HepG2 (cell line): ENCODE results near the gene SEC14L2. TPM values are rescaled to one million over a fixed set of nuclear protein-coding genes. Genes with fewer than 3 reads are reported as not detected.

Experiments
- ATAC-seq: fragments of 200-7000 bp; cut with Tn5 transposase; 3 replicates; pipeline ENCODE4 v1.9.1; 2020; ENCODE audit warnings: mild to moderate bottlenecking, moderate library complexity
- BruUV-seq: library from RNA; stranded (reverse); fragments of 400-500 nt; replicated peaks from 2 replicates; lab custom pipeline; 2021; lab: Mats Ljungman, UMichigan
- CTCF ChIA-PET: fragments of 300-600 bp; formaldehyde crosslinking; extraction: SDS; loops from one replicate; lab custom pipeline; 2021; ENCODE audit warnings: low total read pairs, inconsistent platforms, low intra/inter-chr PET ratio; lab: Yijun Ruan, JAX
- POLR2A ChIA-PET: fragments of 350-600 bp; sonication (Branson Sonifier 250); formaldehyde crosslinking; loops from one replicate; lab custom pipeline; 2020; ENCODE audit warnings: antibody characterized with exemption, inconsistent platforms; lab: Yijun Ruan, JAX
- DNase-seq: peaks from one replicate; pipeline ENCODE4 v3.0.0-alpha.2; 2015; ENCODE audit warnings: low spot score
- FAIRE-seq: peaks from 3 replicates; lab custom pipeline; 2011; peaks lifted over from hg19 to GRCh38; lab: Jason Lieb, UNC
- H2AFZ ChIP-seq: one replicate; pipeline ENCODE4 v1.6.1; 2011; ENCODE audit warnings: low read length, inconsistent platforms
- H3K27ac ChIP-seq: fragments of 300-600 bp; 3 replicates; pipeline ENCODE4 v1.8.0; 2011; ENCODE audit warnings: mixed run types, mild to moderate bottlenecking, mixed read lengths, low read length, inconsistent platforms; ENCODE audit not compliant: insufficient read depth; ENCODE audit errors: extremely low read length
- H3K27me3 ChIP-seq, 2 experiments: fragments of 200-600 bp in 1 of 2; 2 replicates in 1 of 2; 3 replicates in 1 of 2; pipeline versions ENCODE4 v1.6.0 to v1.8.0; 2011; ENCODE audit warnings: low read length in 2 of 2, mild to moderate bottlenecking in 2 of 2, moderate library complexity in 2 of 2, inconsistent platforms in 1 of 2; ENCODE audit not compliant: insufficient read depth in 2 of 2, control insufficient read depth in 1 of 2
- H3K36me3 ChIP-seq, 2 experiments: fragments of 200-600 bp in 1 of 2; replicated peaks in 1 of 2; 2 replicates in 1 of 2; 3 replicates in 1 of 2; pipeline versions ENCODE4 v1.5.1 to v1.8.0; 2011; ENCODE audit warnings: low read length in 2 of 2, inconsistent platforms in 1 of 2; ENCODE audit not compliant: insufficient read depth in 2 of 2, control insufficient read depth in 1 of 2
- H3K4me1 ChIP-seq: 2 replicates; pipeline ENCODE4 v1.5.1; 2012; ENCODE audit warnings: low read length, inconsistent platforms; ENCODE audit not compliant: insufficient read depth
- H3K4me2 ChIP-seq: 2 replicates; pipeline ENCODE4 v1.6.0; 2011; ENCODE audit warnings: low read depth, low read length, inconsistent platforms
- H3K4me3 ChIP-seq, 3 experiments: fragments of 200-600 bp in 1 of 3; sonication (generic), shearing (Covaris generic) in 1 of 3; replicated peaks in 1 of 3; 2 replicates each; pipeline ENCODE4 v1.5.1; 2011 to 2016; ENCODE audit warnings: low read length in 3 of 3, inconsistent platforms in 2 of 3, low read depth in 2 of 3, mild to moderate bottlenecking in 2 of 3, control low read depth in 1 of 3, mixed read lengths in 1 of 3; ENCODE audit not compliant: insufficient read depth in 1 of 3
- H3K79me2 ChIP-seq: one replicate; pipeline ENCODE4 v1.6.1; 2011; ENCODE audit warnings: low read length, inconsistent platforms; ENCODE audit not compliant: insufficient read depth
- H3K9ac ChIP-seq: 2 replicates; pipeline ENCODE4 v1.6.0; 2011; ENCODE audit warnings: mild to moderate bottlenecking, low read depth, low read length, inconsistent platforms; ENCODE audit not compliant: insufficient read depth
- H3K9me3 ChIP-seq: 2 replicates; pipeline ENCODE4 v1.5.1; 2012; ENCODE audit warnings: mild to moderate bottlenecking, low read length
- H4K20me1 ChIP-seq: 2 replicates; pipeline ENCODE4 v1.6.0; 2011; ENCODE audit warnings: inconsistent platforms, mild to moderate bottlenecking, low read length, moderate library complexity; ENCODE audit not compliant: insufficient read depth
- CEBPB ChIP-seq: IDR thresholded peaks from 2 replicates; pipeline ENCODE4 v1.6.1; 2011; ENCODE audit warnings: low read depth, low read length, improper control_type of control experiment, borderline replicate concordance
- CTCF ChIP-seq: sonication (generic); formaldehyde crosslinking; IDR thresholded peaks from 2 replicates; pipeline ENCODE4 v1.5.0; 2020; ENCODE audit warnings: mild to moderate bottlenecking, missing genetic modification reagents, moderate library complexity
- ETS1 ChIP-seq: sonication (generic); formaldehyde crosslinking; IDR thresholded peaks from 2 replicates; pipeline ENCODE4 v1.4.0; 2020; ENCODE audit warnings: missing genetic modification reagents
- STAG1 ChIP-seq: sonication (generic); formaldehyde crosslinking; IDR thresholded peaks from 2 replicates; pipeline ENCODE4 v1.4.0; 2020; ENCODE audit warnings: missing genetic modification reagents
- ZNF30 ChIP-seq: sonication (generic); formaldehyde crosslinking; IDR thresholded peaks from 2 replicates; pipeline ENCODE4 v1.5.0; 2020; ENCODE audit warnings: mild to moderate bottlenecking, missing genetic modification reagents
- ZNF318 ChIP-seq: sonication (generic); formaldehyde crosslinking; IDR thresholded peaks from 2 replicates; pipeline ENCODE4 v1.4.0; 2020; ENCODE audit warnings: mild to moderate bottlenecking, missing genetic modification reagents
- WGBS: methylation state at CpG from one replicate; pipeline ENCODE4 v1.1.6; 2017; ENCODE audit warnings: low lambda C conversion rate; 5-methylcytosine and 5-hydroxymethylcytosine counted together
- in situ Hi-C: cut with HindIII; loops from 2 replicates; pipeline ENCODE4 v1.10.0; 2017; ENCODE audit warnings: low pct_unique_long_range_greater_than_20kb; ENCODE audit not compliant: extremely low pct_ligation_motif_present
- intact Hi-C: fragments of 100-400 bp; cut with micrococcal nuclease; formaldehyde crosslinking; loops from one replicate; pipeline ENCODE4 v1.10.0; 2022; ENCODE audit not compliant: unreplicated experiment
- polyA plus RNA-seq, 8 experiments: library from polyadenylated mRNA; depleted of rRNA in 3 of 8; stranded (reverse) in 7 of 8; unstranded in 1 of 8; fragments of >200 nt; fragmentation: Illumina TruSeq in 4 of 8; extraction: Trizol in 4 of 8; gene quantifications; 2 replicates each; pipeline versions ENCODE4 v1.2.1 to v1.2.3, GENCODE V29; 2011 to 2016; ENCODE audit warnings: low read depth in 4 of 8, missing spikeins in 1 of 8, mixed read lengths in 1 of 8; ENCODE audit not compliant: insufficient read depth in 1 of 8
- total RNA-seq, 5 experiments: library from RNA; depleted of rRNA; stranded (reverse); fragments of >200 nt; fragmentation: Illumina TruSeq; extraction: Trizol; gene quantifications; 2 replicates each; pipeline ENCODE4 v1.2.3, GENCODE V29; 2016; ENCODE audit warnings: low read depth in 1 of 5

SEC14L2 gene
- total and polyA plus RNA-seq, 2 of the 13 experiments (the other 11 are each of a cell fraction or from before 2014, with no cell fraction given): 4.1 to 5.1 TPM

- BruUV-seq: no TSS peak
- no peak overlapping the region for H3K4me3 ChIP-seq
- POLR2A ChIA-PET: no interaction called here
- H3K27me3 ChIP-seq: peaks cover 0 to 4% of the 10 kb centered on the region in 2 experiments; a peak in 1 of 5 replicates
- CTCF ChIA-PET: no interaction called here
- FAIRE-seq (no peak), ATAC-seq (peak; percentile 38; the same call in 1 of the 3 replicates), DNase-seq (no peak)
- H3K4me1 ChIP-seq: no peaks in the 10 kb centered on the region
- H3K36me3 ChIP-seq: no peaks in the 10 kb centered on the region
- intact Hi-C loops (no loop called here), in situ Hi-C loops (no loop called here)
- no peak overlapping the region for H3K27ac ChIP-seq
- no peaks in the 10 kb centered on the region for H4K20me1 ChIP-seq
- H3K4me2 ChIP-seq: no peak overlapping the region
- no peaks in the 10 kb centered on the region for H3K9me3 ChIP-seq
- no peaks in the 10 kb centered on the region for H3K79me2 ChIP-seq
- WGBS: 27% methylated on average over 6 of the region's 6 CpGs
- H2AFZ ChIP-seq: no peak overlapping the region
- H3K9ac ChIP-seq: no peak overlapping the region
- peak; percentile 36 for TF ChIP-seq CTCF (CRISPR knock-in tag)
- no peak for TF ChIP-seq ETS1 (CRISPR knock-in tag)
- 0 out of 2 replicates have a peak, but pooled peaks have one; percentile 6 for TF ChIP-seq STAG1 (CRISPR knock-in tag)
- TF ChIP-seq ZNF30 (CRISPR knock-in tag): no peak
- TF ChIP-seq CEBPB: peak; percentile 56
- no peak for TF ChIP-seq ZNF318 (CRISPR knock-in tag)
Measured at GRCh38 chr22:30453731-30454510, 57.1 kb downstream of the SEC14L2 start.
